Stimulated activated CD8-positive, alpha-beta memory T cell treated with anti-CD3 and anti-CD28 coated beads, Interleukin-2, amount 100 ng/mL, for 1 hour (primary cell): ENCODE data around the gene CENPP.
"Not testable (repeated sequence)": the region's sequence is repeated elsewhere in the genome, so short reads cannot be mapped to it uniquely, and the experiment has no call there.

Source experiments
- DNase-seq, 2 donors: peaks; one replicate each; pipeline ENCODE4 v3.0.0-alpha.2; 2020; ENCODE audit warnings: low read depth in 2 of 2

CENPP gene

DNA sequence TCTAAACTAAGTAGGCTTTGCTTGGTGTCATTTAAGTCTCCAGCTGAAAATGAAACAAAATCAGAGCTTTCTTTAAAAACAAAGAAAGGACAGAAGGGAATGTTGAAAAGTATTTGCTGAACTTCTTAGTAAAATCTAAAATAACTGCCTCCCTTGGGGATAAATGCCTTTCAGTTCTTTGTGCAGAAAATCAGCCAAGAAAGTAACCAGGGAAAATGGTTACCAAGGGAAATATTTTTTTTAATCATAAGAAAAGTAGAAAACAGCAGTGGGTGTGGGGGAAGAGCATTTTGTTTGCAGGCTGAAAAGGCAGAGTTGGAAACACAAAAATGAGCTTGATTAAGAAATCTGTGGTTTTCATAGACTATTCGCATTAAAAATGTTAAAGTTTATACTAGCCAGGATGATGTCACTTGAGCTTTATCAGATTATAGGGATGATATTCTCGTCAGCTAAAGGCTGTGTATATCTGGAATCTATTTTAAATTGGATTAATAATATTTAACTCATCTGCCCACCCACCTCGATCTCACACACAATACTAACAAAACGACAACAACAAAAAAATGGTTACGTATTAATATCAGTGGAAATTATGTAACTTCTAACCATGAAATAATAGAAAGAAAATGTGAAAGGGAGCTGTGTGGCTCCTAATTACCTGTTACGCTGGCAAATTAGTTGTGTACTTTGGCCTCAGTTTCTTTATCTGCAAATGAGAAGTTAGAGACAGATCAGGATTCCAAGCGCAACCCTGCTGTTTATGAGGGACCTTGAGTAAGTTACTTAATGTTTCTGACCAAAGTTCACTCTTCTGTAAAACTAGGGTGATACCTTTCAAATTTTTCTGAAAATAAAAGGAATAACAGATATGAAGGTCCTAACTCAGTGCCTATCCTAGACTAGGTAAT, 210.4 kb downstream of the CENPP start, which contains the start of gene ECM2:
ECM2 (minus strand) TSS at position 51 of the 911 bp plus-strand sequence. CDS start 13,124 bp downstream, outside the sequence.
- DNase-seq, result no peak

DNA sequence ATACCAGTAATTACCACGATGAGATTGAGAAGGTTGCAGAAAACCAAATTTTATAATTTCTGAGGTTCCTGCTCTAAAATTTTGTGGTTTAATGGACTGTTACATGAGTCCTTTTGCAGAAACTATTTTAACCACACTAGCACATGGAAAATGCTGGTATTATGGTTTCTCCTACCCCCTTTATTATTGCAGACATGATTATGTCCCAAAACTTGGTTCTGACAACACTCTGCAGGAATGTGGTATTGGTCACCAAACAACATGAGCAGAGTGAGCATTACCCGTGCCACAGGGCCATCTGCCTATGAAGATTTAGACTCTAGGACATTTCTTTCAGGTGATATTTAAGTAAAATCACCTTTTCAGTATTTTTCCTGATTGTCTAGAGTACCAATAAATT, 212.8 kb downstream of the CENPP start:
- no peak for DNase-seq

DNA sequence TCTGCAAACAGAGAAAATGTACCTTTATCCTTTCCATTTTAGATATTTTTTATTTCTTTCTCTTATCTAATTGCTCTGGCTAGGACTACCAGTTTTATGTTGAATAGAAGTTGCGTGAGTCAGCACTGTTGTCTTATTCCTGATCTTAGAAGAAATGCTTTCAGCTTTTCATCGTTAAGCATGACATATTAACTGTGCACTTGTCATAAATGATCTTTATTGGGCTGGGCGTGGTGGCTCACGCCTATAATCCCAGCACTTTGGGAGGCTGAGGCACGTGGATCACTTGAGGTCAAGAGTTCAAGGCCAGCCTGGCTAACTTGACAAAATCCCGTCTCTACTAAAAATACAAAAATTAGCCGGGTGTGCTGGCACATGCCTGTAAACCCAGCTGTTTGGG, 218.2 kb downstream of the CENPP start:
- no peak for DNase-seq

DNA sequence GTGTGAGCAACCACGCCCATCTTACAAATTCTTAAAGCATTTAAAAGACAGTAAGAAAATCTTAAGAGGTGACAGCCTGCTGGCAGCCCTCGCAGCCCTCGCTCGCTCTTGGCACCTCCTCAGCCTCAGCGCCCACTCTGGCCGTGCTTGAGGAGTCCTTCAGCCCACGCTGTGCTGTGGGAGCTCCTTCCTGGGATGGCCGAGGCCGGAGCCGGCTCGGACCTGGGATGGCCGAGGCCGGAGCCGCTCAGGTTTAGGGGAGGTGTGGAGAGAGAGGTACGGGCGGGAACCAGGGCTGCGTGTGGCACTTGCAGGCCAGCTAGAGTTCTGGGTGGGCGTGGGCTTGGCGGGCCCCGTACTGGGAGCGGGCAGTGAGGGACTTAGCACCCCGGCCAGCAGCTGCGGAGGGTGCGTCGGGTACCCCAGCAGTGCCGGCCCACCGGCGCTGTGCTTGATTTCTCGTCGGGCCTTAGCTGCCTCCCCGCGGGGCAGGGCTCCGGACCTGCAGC, 219.3 kb downstream of the CENPP start:
- no peak for DNase-seq

DNA sequence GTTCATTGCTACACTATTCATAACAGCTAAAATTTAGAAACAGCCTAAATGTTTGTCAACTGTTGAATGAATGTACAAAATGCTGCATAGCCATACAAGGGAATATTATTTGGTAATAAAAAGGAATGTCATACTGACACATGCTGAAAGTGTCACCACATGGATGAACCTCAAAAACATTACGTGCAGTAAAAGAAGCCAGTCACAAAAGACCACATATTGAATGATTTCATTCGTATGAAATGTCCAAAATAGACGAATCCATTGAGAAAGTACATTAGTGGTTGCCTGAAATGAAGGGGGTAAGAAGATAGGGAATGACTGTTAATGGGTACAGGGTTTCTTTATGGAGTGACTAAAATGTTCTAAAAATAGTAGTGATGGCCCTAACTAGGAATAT, 221.6 kb downstream of the CENPP start:
- DNase-seq, result no peak

DNA sequence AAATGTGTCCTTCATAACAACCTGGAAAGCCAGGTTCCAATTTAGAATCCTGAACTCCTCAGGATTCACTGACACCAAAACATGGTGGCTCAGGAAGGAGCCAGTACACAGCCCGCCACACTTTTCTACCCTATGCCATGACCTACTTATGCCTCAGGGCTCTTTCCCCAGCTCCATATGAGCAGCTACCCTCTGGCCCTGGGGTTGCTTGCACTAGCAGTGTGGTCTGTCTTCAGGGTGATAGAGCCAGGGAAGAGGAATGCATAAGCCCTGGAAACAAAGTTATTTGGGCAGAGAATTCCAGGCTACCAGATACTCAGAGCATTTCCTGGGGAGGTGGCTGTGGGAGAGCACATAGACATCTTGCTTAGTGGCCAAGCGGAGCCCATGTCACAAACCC, 225.0 kb downstream of the CENPP start:
- DNase-seq, result no peak

DNA sequence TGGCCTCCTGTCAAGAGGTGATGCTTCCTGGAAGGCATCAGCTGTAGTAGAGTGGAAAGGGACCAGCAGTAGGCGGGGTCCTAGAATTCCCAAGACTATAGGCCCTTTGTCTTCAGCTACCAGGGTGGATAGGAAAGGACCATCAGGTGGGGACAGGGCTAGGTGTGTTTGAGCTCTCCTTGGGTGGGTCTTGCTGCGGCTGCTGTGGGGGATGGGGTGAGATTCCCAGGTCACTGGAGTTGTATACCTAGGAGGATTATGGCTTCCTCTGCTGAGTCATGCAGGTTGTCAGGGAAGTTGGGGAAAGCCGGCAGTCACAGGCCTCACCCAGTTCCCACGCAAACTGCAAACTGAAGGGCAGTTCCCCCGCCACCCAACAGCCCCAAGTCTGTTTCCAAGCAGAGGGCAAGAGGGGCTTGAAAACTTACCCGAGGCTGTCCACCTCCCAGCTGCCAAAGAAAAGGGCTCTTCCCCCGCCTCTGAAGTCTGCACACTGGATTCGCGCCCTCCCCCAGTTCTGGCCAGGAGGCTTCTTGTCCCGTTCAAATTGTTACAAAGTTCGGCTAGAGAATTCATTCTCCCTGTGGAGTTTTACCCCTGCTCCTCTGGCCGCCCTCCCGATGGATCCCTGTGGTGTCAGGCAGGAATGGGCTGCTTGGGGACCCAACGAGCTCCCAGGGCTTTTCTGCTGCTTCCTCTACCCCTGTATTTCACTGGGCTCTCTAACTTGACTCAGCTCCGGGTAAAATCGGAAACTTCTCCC, 233.0 kb downstream of the CENPP start:
- DNase-seq, result no peak

DNA sequence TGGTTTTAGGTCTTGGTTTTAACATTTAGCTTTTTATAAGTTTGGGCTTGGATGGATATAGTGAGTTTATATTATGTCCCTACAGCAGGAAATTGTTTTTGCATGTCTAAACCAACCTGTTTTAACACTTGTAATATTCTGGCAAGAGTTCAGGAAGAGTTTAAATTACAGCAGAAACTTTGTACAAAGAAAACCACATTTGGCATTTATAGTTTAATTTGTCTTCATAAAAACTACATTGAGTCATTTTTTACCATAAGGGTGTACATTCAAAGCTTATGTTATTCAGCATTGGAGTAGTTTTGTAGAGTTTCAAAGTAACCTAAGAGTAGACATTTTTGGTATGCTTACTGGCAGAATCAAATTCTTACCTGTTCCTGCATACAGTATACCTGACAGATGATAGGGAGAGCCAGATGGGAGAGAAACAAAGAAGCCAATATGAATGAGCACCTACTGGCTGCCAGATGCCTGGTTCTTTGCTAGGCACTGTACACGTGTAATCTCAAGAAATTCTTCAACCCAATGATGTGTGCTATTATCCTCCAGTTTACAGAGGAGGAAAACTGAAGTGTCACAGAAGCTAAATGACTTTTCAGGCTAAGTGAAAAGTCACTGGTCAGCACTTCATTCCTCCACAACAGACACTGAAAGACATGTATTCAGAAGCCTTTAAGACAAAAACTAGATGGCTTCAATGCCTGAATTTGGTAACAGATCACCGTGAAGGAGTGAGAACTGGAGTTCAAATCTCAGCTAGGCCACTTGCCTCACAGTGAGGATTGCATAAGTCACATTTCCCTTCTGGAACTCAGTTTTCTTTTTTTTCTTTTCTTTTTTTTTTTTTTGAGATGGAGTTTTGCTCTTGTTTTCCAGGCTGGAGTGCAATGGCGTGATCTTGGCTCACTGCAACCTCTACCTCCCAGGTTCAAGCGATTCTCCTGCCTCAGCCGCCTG, 235.9 kb downstream of the CENPP start:
- no peak for DNase-seq

DNA sequence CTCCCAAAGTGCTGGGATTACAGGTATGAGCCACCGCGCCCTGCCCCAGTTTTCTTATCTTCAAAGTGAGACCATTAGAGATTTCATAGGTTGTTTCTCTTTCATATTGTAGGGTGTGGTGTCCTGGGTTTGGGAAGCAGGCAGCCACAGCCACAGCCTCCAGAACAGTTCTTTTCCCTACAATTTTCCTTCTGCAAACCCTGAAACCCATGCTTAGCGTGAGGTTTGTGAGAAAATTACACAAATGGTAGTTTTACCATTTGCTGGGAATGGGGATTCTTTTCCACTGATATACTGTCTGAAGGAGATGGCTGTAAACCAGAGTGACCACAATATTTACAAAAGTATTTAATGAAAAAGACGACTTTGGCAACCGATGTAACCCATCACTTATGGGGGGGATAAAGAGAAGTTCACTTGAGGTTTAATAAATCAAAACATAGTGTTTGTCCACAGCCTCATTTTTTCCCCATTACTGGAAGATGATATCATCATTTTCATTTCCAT, 236.8 kb downstream of the CENPP start:
- DNase-seq, result no peak

DNA sequence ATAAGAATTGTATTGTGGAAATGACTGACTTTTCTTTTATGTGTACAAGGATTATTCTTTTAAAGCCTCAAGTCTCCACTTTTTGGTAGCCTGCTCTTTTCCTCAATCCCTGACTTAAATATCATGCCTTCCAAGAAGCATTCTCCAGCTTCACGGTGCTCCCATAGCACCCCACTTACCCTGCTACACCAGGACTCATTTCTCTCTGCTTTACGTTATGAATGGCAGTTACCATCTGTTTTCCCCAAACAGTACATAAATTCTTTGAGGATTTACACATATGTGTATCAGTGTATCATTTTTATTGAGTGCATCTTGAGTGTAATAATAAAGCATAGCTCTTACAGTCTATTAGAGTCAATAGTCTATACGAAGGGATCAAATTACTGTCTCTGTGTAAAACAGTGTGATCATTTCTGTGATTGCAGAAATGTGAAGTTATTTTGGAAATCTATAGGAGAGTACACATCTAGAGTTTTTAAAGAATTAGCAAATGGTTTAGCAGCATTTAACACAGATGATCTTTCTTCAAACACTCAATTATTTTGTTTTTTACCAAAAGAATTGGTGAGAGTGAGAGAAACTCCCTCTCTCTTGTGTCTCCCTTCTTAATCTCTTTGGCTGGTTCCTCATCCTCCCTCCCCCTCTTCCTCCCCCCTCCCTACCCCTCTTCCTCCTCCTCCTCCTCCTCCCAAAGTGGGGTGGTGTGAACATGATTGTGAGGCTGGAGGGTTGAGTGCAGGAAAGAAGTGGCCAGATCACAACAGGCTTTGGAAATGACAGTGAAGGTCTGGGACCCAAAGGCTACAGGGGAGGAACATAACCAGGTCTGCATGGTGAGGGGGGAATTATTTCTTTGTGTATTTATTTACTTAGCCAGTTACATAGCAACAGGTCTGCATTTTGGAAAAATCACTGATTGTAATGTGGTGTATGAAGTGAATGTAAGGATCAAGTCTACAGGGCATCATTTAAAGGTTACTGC, 237.7 kb downstream of the CENPP start:
- DNase-seq, result no peak

DNA sequence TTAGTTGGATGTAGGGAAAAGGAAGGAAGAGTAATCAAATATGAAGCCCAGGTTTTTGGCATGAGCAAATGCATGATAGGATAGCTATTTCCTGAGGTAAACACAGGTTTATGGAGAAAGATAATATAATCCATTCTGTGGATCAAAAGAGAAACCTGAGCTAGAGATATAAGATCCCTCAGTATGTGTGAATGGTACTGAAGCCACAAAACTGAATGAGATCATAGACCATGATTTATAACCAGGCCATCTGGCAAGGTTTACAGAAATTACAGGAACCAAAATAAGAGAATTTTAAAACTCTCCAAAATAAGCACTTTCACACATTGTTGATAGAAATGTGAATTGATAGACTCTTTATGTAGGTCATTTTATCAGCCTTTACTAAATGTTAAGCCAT, 238.8 kb downstream of the CENPP start:
- DNase-seq, result no peak

DNA sequence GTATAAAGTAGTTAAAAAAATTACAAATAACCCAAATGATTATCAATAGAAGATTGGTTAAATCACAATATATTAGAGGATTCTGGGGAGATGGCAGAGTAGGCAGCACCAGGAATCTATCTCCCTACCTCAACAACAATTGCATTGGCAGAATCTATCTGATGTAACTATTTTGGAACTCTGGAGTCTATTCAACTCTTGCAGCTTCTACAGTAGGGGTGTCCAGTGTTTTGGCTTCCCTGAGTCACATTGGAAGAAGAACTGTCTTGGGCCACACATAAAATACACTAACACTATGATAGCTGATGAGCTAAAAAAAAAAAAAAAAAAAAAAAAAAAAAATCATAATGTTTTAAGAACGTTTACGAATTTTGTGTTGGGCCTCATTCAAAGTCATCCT, 239.2 kb downstream of the CENPP start:
- no peak for DNase-seq

DNA sequence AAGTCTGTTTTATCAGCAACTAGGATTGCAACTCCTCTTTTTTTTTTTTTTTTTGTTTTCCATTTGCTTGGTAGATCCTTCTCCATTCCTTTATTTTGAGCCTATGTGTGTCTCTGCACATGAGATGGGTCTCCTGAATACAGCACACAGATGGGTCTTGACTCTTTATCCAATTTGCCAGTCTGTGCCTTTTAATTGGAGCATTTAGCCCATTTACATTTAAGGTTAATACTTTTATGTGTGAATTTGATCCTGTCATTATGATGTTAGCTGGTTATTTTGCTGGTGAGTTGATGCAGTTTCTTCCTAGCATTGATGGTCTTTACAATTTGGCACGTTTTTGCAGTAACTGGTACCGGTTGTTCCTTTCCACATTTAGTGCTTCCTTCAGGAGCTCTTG, 246.1 kb downstream of the CENPP start:
- not testable (repeated sequence) for DNase-seq

DNA sequence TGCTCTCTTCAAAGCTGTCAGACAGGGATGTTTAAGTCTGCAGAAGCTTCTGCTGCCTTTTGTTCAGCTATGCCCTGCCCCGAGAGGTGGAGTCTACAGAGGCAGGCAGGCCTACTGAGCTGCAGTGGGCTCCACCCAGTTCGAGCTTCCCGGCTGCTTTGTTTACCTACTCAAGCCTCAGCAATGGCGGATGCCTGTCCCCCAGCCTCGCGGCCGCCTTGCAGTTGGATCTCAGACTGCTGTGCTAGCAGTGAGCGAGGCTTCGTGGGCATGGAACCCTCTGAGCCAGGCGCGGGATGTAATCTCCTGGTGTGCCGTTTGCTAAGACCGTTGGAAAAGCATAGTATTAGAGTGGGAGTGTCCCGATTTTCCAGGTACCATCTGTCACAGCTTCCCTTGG, 247.9 kb downstream of the CENPP start:
- DNase-seq, result not testable (repeated sequence)

DNA sequence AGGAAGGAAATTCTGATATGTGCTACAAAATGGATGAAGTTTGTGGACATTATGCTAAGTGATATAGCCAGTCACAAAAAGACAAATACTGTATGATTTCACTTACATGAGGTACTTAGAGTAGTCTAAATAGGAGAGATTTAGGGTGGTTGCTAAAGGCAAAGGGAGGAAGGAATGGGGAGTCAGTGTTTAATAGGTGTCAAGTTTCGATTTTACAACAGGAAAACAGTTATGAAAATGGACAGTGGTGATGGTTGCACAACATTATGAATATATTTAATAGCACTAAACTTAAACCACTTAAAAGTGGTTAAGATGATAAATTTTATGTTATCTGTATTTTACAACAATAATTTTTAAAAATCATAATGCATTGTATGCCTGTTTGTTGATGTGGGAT, 250.4 kb downstream of the CENPP start:
- no peak for DNase-seq

DNA sequence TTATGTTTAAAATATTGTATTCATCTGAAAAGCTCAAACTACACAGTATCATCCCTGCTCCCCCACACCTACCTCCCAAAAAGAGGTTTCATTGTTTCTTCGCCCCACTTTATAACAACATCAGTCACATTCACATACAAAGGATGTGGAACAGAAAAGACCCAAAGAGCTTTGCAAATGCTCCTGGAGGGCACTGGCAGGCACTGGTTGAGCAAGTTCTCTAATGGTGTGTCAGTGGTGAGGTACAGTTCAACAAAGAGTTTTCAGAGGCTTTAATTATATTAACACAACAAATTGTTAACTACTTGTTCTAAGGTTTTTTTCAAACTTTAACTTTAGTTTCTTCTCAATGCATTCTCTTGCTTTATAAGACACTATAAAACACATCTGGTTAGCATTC, 264.2 kb downstream of the CENPP start:
- no peak for DNase-seq

DNA sequence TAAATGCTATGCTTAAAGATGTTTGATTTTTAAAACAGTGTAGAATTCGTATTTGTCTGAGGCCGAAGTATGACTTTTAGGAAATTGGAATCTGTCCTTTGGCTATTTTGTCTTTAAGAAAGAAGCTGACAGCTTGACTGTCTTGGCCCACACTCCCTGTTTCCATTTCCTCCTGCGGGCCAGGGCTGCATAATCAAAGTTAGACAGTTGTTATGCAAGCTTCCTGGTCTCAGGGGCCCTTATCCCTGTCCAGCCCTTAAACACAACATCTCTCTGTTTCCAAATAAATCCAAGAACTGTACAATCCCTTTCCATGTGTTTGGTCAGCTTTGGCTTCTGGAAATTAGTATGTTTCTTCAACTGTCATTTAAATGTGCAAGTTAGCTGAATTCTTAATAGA, 264.6 kb downstream of the CENPP start:
- DNase-seq, result no peak

DNA sequence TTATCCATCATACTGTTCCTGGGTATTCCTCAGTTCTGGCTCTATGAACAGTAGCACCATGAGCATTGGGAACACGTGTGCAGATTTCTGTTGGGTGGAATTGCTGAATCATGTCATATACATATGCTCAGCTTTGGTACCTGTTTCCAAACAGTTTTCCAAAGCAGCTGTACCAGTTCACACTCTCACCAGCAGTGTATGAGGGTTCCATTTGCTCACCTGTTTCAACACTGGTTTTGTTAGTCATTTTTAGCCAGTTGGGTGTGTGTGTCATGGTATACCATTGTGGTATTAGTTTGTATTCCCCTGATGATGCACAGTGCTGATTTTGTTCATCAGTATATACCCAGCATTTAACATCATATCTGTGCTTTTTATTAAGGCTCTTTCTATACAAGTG, 266.8 kb downstream of the CENPP start:
- DNase-seq, result no peak

DNA sequence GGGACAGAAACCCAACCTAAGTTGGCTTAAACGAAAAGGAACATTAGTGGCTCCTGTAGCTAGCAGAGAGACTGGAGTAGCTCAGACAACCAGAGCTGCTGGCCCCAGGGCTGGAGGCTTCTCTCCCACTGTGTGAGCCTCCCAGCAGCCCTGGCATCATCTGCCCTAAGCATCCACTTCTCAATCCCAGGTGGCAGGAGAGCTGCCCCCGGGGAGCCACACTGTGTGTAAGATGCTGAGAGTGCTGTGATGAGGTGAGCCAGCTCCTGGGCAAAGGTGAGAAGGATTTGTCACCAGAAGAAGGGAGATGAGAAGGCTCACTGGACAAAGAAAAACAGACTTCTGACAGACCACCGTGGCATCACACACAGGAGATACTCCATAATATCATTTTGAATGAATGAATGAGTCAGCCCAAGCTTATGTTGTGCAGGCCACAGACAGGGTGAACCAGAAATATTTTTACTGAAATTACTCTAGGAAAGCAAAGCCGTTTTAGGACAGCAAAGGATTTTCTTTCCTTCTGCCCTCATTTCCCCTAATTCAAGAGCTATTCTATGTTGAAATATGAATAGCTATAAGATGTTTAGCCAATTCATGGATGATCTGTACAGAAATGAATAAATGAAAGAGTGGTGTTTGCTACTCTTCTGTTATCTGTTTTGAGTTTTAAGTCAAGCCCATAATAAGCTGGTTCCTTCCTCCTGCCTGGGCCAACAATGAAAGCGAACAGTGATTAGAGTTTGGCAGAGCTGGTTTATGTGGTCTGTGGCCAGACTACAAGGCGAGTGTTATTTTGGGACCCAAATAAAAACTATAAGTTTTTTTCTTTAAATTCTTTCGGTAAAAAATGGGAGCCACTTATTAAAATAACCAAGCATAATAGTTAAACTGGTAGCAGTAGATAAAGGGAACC, 267.5 kb downstream of the CENPP start:
- DNase-seq, result no peak
